GM18861 (cell line): ENCODE data around the gene EPHA2.
"Not testable (repeated sequence)": the region's sequence is repeated elsewhere in the genome, so short reads cannot be mapped to it uniquely, and the experiment has no call there.

Experiments used
- ATAC-seq: cut with Tn5 transposase; IDR thresholded peaks from one replicate; pipeline ENCODE4 v1.9.1; 2021; ENCODE audit not compliant: unreplicated experiment

EPHA2 gene

GRCh38 chr1:16168622-16169360, 12.9 kb upstream of the EPHA2 start:
- no peak for ATAC-seq

- not testable (repeated sequence) for ATAC-seq
Measured at GRCh38 chr1:16168144-16168495, 12.3 kb upstream of the EPHA2 start.

GRCh38 chr1:16167331-16168143, 11.7 kb upstream of the EPHA2 start:
- ATAC-seq, result no peak

GRCh38 chr1:16166117-16166516, 10.2 kb upstream of the EPHA2 start:
- no peak for ATAC-seq

GRCh38 chr1:16165548-16165947, 9.7 kb upstream of the EPHA2 start:
- no peak for ATAC-seq

GRCh38 chr1:16165073-16165364, 9.2 kb upstream of the EPHA2 start:
- ATAC-seq, result no peak

GRCh38 chr1:16164213-16165072, 8.6 kb upstream of the EPHA2 start:
- no peak for ATAC-seq

- ATAC-seq, result not testable (repeated sequence)
Measured at GRCh38 chr1:16163608-16164212, 7.8 kb upstream of the EPHA2 start.

GRCh38 chr1:16162163-16162822, 6.4 kb upstream of the EPHA2 start:
- ATAC-seq, result no peak

- ATAC-seq, result no peak
Measured at GRCh38 chr1:16161717-16162116, 5.8 kb upstream of the EPHA2 start.

- ATAC-seq, result no peak
Measured at GRCh38 chr1:16158993-16159831, 3.3 kb upstream of the EPHA2 start.

GRCh38 chr1:16158025-16158424, 2.2 kb upstream of the EPHA2 start:
- no peak for ATAC-seq

GRCh38 chr1:16156848-16157495, 1.1 kb upstream of the EPHA2 start:
- no peak for ATAC-seq

- ATAC-seq, result no peak
Measured at GRCh38 chr1:16153999-16154673, 1.7 kb downstream of the EPHA2 start.

- no peak for ATAC-seq
Measured at GRCh38 chr1:16153096-16153998, 2.5 kb downstream of the EPHA2 start.

- no peak for ATAC-seq
Measured at GRCh38 chr1:16152481-16153087, 3.3 kb downstream of the EPHA2 start.

- no peak for ATAC-seq
Measured at GRCh38 chr1:16151995-16152384, 3.9 kb downstream of the EPHA2 start.
